HG03378 (cell line): ENCODE data around the gene TIGD7.
"Not testable (repeated sequence)": the region's sequence is repeated elsewhere in the genome, so short reads cannot be mapped to it uniquely, and the experiment has no call there.

ENCODE experiments used
- ATAC-seq: cut with Tn5 transposase; IDR thresholded peaks from one replicate; pipeline ENCODE4 v1.9.1; 2021; ENCODE audit warnings: mild to moderate bottlenecking, moderate library complexity; ENCODE audit not compliant: unreplicated experiment

The TIGD7 gene

DNA sequence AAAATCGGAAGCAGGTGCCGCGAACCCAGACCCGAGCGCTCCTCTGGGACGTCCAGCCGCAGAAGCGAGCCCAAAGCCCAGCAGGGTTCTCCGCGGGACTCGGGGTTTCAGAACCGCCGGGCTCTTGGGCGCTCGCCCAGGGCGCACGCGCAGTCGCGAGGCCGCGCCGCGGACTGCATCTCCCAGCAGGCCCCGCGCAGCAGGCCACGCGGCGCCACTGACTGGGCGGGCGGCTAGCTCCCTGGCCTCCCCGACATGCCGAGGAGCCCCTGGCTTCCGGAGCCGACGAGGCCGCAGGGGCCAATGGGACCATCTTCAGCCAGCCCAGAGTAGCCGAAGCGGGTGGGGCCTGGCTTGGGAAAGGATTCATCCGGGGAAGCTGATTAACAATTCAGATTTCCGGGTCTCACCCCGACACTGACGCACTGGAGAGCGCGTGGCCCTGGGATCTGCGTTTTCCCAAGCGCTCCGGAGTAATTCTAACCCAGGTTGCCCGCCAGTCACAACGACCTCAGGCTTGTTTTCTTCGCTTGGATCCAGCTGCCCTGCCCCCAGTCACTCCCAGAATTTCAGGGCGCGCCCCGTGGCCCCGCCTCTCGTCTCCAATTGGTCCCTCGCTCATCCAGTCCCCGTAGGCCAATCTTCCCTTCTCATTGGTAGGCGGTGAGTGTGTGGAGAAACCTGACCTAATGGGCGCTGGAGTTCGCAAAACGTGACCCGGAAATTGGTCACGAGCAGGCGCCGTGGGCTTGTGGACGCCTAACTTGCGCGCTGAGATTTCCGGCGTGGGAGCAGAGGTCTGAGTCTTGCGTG, 22.3 kb downstream of the TIGD7 start, which contains the start of gene ZNF263:
Gene ZNF263, plus strand, starts transcription at position 762 of the 813 bp plus-strand sequence. CDS start 328 bp downstream, outside the sequence.
- ATAC-seq, result peak; percentile 78

DNA sequence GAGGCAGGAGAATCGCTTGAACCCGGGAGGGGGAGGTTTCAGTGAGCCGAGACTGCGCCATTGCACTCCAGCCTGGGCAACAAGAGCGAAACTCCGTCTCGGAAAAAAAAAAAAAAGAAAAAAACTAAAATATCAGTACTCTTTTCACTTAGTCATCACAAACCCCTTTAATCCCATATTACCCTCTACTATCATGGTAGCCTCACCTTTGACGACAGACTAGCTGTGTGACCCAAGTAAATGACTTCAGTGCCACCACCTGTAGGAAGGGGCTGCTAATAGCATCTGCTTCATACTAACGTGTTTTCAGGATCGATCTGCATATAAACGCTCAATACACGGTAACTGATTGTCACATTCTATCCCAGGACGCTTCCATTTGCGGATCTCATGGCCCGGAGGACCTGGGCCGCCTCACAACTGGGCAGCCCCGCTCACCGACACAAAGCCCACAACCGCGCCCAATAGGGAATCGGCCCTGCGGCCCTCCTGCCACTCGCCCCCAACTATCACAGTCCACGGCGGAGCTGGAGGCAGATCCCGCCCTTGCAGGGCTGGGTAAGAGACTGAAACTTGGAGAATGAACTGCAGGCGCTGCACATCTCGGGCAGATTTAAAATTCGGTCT, 23.0 kb downstream of the TIGD7 start:
- ATAC-seq, result peak; percentile 31

DNA sequence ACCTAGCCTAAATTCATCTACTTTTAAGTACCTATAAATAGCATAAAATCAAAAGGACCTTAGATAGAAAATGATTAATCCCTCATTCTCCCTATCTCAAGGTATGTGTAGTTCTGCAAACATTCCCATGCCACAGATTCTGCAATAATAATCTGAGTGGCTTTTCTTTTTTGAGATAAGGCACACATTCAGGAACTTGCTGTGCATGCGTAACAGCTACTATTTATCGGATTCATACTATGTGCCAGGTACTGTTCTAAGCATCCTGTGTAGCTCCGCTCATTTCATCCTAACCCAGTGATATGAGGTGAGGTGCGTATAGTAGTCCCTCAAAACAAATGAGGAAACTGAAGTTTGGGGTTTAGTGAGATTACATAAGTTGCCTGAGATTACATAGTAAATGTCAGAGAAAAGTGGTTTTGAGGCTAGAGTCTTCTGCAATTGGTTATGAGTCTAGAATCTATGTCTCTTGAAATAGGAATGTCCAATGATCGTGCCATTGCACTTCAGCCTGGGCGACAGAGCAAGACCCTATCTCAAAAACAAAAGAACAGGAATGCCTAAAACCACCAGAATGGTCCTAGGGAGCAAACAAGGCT, 23.9 kb downstream of the TIGD7 start:
- ATAC-seq, result no peak

DNA sequence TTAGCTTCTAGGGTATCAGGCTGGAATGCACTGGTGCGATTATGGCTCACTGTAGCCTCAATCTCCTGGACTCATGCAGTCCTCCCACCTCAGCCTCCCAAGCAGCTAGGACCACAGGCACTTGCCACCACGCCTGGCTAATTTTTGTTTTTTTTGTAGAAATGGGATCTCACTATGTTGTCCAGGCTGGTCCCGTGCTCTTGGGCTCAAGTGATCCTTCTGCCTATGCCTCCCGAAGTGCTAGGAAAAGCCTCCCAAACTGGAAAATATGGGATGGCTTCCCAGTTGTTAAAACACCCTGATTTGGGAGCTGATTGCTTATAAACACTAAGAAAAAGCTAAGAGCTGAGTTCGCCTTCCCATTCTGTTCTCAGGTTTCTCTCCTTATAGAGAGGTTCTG, 28.6 kb downstream of the TIGD7 start:
- no peak for ATAC-seq

DNA sequence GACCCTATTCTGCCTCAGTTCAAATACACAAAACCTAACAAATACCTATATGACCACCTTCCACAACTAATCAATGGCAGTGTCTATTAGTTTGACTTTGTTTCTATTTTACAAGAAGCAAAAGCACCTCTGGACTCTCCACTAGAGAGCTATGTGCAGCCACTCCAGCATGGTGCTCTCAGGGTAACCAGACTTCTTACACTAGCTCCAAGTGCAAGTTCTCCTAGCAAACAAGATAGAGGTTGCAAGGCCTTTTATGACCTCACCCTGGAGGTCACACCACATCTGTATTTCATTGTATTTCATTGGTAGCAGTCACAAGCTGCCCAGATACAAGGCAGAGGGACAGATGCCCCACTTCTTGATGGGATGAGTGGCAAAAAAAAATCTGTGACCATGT, 30.3 kb downstream of the TIGD7 start:
- ATAC-seq, result no peak

DNA sequence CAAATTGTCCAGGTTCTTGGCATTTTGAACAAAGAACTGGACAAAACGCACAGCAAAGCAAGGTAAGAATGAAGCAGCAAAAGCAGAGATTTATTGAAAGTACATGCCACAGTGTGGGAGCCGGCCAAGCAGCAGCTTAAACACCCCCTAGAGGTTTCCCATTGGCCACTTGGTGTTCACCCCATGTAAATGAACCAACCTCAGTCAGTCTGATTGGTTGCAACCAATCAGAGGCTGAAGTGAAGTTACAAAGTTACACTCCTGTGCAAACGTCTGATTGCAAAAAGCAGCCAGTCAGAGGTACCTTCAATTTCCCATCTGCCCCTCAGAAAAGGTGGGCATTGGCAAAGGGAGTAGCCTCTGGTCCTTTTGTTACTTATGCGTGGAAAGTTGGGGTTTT, 30.7 kb downstream of the TIGD7 start:
- no peak for ATAC-seq

DNA sequence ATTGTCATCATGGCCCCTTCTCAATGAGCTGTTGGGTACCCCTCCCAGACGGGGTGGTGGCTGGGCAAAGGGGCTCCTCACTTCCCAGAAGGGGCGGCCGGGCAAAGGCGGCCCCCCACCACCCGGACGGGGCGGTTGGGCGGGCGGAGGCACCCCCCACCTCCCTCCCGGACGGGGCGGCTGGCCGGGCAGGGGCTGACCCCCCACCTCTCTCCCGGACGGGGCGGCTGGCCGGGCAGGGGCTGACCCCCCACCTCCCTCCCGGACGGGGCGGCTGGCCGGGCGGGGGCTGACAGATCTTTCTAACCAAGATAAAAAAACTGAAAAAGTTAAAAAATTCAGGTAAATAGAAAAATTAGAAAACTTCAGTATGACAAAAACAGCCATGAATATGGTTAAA, 33.9 kb downstream of the TIGD7 start:
- not testable (repeated sequence) for ATAC-seq

DNA sequence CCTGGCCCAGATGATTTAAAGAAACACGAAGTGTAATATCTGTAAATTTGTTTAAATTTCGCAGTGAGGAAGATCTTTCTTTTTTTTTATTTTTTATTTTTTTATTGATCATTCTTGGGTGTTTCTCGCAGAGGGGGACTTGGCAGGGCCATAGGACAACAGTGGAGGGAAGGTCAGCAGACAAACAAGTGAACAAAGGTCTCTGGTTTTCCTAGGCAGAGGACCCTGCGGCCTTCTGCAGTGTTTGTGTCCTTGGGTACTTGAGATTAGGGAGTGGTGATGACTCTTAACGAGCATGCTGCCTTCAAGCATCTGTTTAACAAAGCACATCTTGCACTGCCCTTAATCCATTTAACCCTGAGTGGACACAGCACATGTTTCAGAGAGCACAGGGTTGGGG, 34.5 kb downstream of the TIGD7 start:
- ATAC-seq, result not testable (repeated sequence)

DNA sequence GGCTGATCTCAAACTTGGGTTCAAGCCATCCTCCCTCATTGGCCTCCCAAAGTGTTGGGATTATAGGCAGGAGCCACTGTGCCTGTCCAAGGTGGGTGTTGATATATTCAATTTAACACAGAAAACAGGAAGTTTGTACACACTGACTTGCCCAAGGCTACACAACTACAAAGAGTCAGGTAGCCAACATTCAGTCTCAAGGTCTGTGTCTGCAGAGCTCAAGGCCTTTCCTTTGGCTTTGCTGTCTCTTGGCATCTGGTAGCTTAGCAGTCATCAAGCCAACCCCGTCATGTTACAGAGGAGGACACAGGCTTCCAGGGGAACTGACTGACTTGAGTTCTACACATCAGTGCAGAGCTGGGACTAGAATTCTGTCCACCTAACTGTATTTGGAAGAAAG, 36.9 kb downstream of the TIGD7 start:
- ATAC-seq, result no peak

DNA sequence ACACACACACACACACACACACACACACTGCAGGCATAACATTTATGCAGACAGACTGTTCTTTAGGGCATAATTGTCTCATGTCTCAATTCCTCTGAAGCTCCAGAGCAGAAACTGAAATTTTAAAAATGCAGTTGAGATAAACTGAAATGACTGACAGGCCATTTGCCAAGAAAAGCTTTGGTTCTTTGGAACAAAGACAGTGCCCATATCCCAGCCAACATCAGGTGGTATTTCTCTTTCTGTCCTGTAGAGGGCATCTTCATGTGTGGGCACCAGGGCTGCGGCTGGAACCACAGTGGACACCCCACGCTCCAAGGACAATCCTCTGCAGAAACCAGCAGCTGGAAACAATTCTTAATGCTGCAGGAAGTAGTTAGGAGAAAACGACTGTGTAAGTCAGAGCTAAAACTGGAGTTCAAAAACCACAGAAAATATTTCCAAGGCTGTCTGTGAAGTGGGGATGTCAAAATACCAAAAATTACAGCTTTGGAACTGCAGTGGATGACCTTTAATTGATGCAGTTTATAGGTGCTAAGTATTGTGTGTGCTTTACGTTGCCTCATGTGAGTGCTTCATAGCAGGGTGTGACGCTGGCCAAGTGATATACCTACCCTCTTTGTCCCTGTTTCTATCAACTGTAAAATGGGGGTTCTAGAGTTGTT, 38.2 kb downstream of the TIGD7 start:
- ATAC-seq, result no peak

DNA sequence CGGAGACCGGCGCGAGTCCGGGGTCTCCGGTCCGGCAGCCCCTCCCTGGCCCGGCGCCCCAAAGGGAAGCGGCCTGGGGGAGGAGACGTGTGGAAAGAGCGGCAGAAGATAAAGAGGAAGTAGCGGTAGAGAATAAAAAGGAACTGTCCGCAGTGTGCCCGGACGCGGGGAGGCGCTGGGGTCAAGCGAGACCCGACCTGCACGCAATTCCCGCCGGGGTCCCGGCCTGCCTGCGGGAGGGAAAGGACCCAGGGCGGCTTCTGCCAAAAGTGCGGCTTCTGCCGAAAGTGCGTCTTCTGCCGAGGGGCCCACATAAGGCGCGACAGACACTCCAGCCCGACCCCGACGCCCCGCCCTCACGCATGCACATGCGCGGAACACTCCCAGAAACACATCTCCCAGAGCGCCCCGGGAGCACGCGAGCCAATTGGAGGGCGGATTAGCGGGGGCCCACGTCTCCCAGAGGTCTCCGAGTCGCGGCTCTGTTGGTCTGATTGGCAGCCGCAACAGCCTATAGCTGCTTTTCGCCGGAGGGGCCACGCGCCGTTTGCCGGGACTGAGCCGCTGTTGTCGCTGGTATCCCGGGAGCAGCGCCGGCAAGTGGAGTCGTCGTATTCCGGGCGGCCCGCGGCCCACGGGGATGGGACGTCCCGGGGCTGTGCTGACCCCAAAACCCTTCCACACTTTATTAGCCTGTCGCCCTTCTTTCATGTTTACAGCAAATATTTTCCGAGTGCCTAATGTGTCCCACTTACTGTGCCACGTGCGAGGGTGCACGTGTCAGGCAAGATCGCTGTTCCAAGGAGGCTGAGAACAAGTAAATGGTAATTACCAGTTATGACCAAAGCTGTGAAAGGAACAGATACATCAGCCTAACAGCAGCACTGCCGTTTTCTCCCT, 40.8 kb downstream of the TIGD7 start:
- ATAC-seq, result peak; percentile 72

DNA sequence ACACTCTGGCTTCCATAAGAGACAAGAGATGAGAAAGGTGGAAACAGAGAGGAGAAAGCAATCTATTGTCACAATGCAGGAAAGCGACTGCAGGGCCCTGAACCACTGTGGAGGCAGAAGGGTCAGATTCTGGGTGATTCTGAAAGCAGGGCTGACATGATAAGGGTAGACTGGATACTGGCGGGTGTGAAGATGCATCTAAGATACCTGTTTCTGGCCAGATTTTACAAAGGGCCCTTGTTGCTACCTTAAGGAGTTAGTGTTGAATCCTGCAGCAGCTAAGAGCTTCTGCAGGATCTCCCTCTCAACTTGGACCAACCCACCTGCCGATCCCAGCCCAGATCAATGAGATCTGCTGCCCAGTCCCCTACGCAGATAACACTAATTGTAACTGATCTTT, 42.7 kb downstream of the TIGD7 start:
- ATAC-seq, result no peak

DNA sequence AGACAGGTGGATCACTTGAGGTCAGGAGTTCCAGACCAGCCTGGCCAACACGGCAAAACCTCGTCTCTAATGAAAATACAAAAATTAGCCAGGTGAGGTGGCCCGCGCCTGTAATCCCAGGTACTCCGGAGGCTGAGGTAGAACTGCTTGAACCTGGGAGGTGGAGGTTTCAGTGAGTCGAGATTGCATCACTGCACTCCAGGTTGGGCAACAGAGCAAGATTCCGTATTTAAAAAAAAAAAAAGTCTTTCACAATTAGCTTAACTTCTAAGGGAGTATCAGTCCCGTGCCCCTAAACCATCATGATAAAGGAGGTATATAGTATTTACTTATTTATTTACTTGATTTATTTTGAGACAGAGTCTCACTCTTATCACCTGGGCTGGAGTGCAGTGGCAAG, 45.4 kb downstream of the TIGD7 start:
- no peak for ATAC-seq

DNA sequence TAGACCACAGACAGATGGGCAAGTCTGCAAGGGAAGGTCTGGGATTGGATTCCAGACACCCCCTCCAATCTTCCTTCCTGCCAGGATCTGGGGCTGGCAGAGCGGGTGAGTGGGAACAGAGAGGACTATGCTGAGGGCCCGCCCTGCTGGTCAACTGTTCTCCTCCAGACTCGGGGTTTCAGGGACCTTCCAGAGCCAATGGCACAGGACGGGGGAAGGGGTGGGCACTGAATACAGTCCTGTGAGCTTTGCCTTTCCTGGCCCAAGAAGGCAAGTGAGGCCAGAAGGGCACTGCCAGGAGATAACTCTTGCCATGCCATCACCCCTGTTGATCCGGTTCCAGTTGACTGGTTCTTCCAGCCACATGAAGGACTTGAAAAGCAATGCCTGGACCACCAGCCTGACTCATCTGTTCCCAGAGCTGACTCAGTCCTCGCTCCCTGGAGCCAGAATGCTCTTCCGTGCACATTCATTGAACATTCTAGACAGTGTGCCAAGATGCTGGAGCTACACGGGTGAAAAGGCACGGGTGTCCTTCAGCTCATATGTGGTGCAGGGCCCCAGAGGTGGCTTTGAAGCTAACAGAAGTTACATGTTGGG, 48.3 kb downstream of the TIGD7 start:
- no peak for ATAC-seq

DNA sequence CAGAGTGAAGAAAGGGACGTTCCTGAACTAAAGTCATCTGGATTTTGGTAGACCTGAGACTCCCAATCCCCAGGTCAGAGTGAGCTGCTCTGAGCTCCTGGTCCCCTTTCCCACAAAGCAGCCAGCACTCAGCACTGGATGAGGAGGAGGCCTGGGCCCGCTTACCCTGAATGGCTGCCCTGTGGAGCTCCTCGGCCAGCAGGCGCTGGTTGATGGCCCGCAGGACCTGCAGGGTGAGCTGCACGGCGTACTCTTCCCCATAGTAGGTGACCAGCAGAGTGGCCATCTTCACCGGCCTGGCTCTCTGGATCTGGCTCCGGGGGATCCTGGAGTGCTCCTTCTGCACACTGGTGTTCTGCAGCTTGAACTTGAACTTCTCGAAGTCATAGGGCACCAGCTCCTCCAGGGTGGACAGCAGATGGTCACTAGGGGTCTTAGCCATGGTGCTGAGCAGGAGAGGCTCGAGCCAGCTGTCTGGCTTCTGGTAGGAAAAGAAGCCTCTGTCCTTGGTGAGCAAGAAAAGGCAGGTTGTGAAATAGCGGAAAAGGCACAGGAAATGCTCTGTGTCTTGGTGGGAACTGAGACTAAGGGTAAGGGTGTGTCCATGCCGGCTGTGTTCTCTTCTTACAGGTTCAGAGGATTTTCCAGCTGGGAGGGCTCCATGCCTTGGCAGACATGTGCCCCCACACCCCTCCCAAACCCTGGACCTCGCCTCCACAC, 48.9 kb downstream of the TIGD7 start, which contains the start of gene MEFV:
Gene MEFV, minus strand, starts transcription at position 488 of the 720 bp plus-strand sequence. Its CDS starts 46 bp downstream, at position 442.
- no peak for ATAC-seq

DNA sequence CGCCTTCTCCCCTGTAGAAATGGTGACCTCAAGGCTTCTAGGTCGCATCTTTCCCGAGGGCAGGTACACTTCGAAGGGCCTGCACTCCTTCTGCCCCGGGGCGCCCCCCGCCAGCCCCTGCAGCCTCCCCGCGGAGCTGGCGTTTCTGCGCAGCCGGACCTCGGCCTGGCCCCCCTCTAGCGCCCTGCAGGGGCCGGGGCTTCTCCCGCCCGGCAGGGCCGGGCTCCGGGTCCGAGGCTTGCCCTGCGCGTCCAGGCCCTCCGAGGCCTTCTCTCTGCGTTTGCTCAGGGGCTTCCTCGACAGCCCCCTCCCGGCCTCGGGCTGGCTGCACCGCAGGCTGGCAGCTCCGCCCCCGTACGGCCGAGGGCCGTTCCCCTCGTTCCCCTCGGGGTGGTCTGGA, 50.9 kb downstream of the TIGD7 start:
- no peak for ATAC-seq

DNA sequence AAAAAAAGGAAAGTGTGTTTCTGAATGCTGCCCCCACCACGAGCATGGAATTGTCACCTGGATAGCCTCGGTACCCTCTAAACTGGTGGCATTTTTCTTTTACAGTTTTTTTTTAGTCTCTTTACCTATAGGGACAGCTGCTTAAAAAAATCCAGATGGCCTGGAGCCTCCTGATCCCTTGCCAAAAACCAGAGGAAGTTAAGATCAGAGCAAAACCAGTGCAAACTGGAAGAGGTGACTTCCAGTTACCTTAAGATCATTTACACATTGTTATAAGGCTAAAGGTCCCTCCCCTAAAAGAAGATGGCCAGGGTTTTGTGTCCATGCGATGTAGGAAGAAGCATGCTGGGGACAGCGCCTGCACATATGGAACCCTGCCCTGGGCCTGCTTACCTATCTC, 52.3 kb downstream of the TIGD7 start:
- no peak for ATAC-seq

DNA sequence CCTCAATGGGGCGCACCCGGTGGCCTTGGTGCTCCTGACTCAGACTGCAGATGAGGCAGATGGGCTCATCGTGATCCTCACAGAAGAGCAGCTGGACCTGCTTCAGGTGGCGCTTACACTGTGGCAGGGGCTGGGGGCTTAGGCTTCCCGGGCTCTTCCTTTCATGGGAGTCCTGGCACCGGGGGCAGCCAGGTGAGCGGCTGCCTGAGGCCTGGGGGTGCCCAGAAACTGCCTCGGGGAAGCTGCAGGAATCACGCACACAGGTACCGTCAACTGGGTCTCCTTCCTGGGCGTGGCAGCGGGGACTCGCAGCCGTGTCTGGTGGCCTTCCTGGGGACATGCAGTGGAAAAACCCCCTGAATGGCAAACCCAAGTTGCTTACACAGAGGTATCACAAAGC, 55.8 kb downstream of the TIGD7 start:
- no peak for ATAC-seq

DNA sequence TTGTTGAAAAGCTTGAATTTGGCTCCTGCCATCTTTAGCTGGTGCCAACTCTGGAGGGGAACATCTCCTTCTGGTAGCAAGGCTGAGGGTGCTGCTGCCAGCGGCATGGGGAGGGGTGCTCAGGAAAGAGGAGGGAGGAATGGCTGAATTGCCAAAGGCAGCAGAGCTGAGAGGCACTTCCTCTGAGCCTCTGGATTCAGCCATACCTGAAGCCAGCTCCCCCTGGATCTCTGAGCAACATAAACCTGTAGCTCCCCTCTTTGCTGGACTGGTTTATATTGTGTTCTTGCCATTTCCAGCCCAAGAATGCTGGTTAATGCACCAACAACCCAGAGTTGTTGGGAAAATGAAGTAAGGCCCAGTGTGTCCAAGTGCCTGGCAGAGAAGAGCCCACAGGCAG, 56.2 kb downstream of the TIGD7 start:
- no peak for ATAC-seq
